Neutrophil (primary cell): ENCODE measurements around the gene MAN1A1.
"Not testable (repeated sequence)": the region's sequence is repeated elsewhere in the genome, so short reads cannot be mapped to it uniquely, and the experiment has no call there.

Experiments
- H3K27ac ChIP-seq: fragments of 200-600 bp; sonication (generic); 2 replicates; pipeline ENCODE4 v1.5.1; 2016; ENCODE audit warnings: mild to moderate bottlenecking, moderate library complexity
- H3K27me3 ChIP-seq: fragments of 200-600 bp; sonication (generic); 2 replicates; pipeline ENCODE4 v1.6.0; 2016; ENCODE audit warnings: mild to moderate bottlenecking
- H3K36me3 ChIP-seq: fragments of 200-600 bp; sonication (generic); 2 replicates; pipeline ENCODE4 v1.5.1; 2017
- H3K4me1 ChIP-seq, 2 experiments: fragments of 200-600 bp in 1 of 2; sonication (generic) in 1 of 2; 1 replicate in 1 of 2; 2 replicates in 1 of 2; pipeline versions ENCODE4 v1.5.1 to v1.6.1; 2013 to 2016; ENCODE audit warnings: low read depth in 1 of 2, low read length in 1 of 2, mild to moderate bottlenecking in 1 of 2, moderate library complexity in 1 of 2; ENCODE audit not compliant: control insufficient read depth in 1 of 2, insufficient read depth in 1 of 2
- H3K4me3 ChIP-seq, 2 experiments: fragments of 200-600 bp in 1 of 2; sonication (generic) in 1 of 2; 1 replicate in 1 of 2; 2 replicates in 1 of 2; pipeline ENCODE4 v1.5.1; 2013 to 2016; ENCODE audit warnings: low read depth in 1 of 2, low read length in 1 of 2, mild to moderate bottlenecking in 1 of 2, moderate library complexity in 1 of 2
- H3K9me3 ChIP-seq: fragments of 200-600 bp; sonication (generic); 2 replicates; pipeline ENCODE4 v1.5.1; 2016
- TF ChIP-seq, protein P1 (sequence below): fragments of 200-600 bp; sonication (generic); IDR thresholded peaks from 2 replicates; pipeline ENCODE4 v1.5.1; 2016; ENCODE audit warnings: antibody characterized with exemption

MAN1A1 gene

DNA sequence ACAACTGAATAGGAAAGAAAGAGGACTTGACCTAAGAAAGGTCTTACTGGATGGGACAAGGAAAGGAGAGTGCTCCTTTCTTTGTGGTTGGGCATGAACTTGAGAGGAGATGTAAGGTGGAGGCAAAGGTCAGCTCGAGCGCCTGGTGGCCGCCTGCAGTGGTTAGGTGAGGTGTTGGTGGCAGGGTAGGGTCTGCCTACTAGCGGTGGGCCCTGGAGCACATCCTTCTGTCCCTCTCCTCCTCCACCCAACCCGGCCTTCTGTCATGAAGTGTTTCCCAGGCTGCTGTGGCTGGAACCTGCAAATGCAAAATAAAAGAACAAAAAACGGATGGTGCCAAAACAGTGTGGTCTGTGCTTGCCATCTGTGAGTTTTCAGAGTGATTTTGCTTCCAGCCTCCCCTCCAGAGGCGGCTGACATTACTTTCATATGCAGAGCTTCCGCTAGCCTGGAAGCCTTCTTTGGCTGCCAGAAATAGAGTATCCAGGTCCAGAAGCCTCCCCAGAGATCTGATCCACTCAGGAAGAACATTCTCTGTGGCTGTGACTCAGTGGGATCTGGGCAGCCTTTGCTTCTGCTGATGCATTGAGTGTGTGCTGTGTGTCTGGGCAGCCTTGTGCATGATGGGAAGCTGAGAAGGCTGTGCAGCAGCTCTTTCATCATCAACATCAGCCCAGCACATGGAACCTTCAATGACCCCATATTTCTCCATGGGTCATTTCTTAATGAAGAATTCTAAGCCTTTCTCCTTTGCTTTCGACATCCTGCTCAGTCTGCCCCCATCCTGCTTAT is 191.3 kb downstream of the MAN1A1 start:
- Histone ChIP-seq H3K9me3 (no peaks in the 10 kb centered on the region), H3K4me1 (peaks cover 8 to 12% of the 10 kb centered on the region in 2 experiments), H3K27me3 (peaks cover 3% of the 10 kb centered on the region), H3K36me3 (no peaks in the 10 kb centered on the region), H3K27ac (no peak overlapping the region), H3K4me3 (no peak overlapping the region)
- TF ChIP-seq, protein P1, sequence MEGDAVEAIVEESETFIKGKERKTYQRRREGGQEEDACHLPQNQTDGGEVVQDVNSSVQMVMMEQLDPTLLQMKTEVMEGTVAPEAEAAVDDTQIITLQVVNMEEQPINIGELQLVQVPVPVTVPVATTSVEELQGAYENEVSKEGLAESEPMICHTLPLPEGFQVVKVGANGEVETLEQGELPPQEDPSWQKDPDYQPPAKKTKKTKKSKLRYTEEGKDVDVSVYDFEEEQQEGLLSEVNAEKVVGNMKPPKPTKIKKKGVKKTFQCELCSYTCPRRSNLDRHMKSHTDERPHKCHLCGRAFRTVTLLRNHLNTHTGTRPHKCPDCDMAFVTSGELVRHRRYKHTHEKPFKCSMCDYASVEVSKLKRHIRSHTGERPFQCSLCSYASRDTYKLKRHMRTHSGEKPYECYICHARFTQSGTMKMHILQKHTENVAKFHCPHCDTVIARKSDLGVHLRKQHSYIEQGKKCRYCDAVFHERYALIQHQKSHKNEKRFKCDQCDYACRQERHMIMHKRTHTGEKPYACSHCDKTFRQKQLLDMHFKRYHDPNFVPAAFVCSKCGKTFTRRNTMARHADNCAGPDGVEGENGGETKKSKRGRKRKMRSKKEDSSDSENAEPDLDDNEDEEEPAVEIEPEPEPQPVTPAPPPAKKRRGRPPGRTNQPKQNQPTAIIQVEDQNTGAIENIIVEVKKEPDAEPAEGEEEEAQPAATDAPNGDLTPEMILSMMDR = no peak

DNA sequence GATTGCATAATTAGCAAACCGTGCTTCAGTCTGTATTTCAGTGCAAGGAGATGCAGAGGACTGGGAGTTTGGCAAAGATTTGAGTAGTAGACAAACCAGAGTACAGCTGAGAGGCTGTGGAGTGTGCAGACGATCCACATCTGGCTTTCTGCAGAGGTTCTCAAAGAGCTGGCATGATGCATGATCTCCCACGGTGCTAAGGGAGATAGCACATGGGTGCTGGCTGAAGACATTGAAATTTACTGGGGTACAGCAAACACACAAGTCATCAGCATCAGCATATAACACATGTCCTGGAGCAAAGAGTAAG is 192.1 kb downstream of the MAN1A1 start:
- H3K36me3 ChIP-seq = no peaks in the 10 kb centered on the region
- H3K4me1 ChIP-seq = peaks cover 8 to 12% of the 10 kb centered on the region in 2 experiments
- H3K4me3 ChIP-seq = no peak overlapping the region
- no peak overlapping the region for H3K27ac ChIP-seq
- H3K9me3 ChIP-seq = no peaks in the 10 kb centered on the region
- peaks cover 3% of the 10 kb centered on the region for H3K27me3 ChIP-seq
- TF ChIP-seq, protein P1 = no peak

DNA sequence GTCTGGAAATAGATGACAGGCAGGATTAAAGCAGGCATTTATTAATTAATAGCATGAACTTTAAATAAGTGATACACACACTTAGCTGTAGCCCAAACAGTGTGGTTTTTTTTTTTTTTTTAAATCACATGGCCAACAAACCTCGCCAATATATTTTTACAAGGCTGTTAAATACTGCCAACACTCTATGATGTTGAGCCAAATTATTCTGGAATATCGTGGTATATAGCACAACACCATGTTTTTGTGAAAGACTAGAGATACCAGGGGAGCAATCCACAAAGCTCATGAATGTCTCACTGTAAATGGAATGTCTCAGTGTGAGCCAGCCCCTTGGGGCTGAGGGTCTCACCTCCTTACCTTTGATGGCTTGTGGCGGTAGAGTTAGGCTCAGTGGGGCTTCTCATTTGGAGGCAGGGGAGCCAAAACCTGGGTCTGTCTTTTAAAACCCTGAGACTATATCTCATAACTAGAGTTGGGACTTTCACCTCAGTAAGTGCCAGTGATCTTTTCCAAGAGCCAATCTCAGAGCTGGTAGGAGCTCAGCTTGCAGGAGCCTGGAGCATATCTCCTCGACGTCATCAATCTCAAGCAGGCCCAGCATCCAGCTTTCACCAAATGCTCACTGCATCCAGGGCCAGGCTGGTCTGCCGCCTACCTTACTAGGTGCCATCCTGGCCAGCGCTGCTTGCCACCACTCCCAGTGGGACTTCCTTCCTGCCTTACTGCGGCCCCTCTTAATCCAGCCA is 192.6 kb downstream of the MAN1A1 start:
- Histone ChIP-seq H3K9me3 (no peaks in the 10 kb centered on the region), H3K4me1 (peaks cover 8 to 12% of the 10 kb centered on the region in 2 experiments), H3K36me3 (no peaks in the 10 kb centered on the region), H3K27me3 (peaks cover 3% of the 10 kb centered on the region), H3K27ac (no peak overlapping the region), H3K4me3 (no peak overlapping the region)
- TF ChIP-seq, protein P1 = no peak

DNA sequence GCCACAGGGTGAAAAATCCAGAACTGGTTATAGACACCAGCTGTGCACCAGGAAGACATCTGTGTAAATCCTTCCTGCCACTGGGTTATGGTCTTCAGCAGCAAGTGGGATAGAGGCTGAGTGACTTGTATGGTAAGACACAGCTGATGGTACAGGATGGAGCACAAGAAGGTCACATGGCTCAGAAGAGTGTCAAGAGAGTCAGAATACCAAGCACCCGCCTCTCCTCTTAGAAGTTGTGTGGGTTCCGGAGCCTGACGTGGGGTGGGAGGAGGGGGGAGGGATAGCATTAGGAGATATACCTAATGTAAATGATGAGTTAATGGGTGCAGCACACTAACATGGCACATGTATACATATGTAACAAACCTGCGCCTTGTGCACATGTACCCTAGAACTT is 193.5 kb downstream of the MAN1A1 start:
- peaks cover 8 to 12% of the 10 kb centered on the region in 2 experiments for H3K4me1 ChIP-seq
- H3K27ac ChIP-seq, H3K4me3 ChIP-seq, H3K9me3 ChIP-seq, H3K36me3 ChIP-seq, H3K27me3 ChIP-seq: not testable (repeated sequence)

DNA sequence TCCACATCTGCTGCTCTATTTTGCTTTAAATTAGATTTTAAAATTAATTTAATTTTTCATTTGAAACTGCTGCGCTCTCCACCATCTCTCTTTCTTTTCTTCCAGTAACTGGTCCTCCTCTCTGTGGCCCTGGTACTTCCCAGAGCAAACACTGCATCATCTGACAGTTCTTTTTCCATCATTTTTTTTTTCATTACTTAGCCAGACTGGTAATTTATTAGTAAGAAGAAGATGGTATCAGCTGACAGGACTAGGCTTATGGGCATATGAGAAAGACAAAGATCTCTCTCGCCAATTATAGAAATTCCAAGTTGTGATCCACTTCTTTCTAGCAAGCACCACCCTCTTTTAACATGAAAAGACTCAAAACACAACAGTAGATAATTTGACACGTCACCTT is 197.4 kb downstream of the MAN1A1 start:
- TF ChIP-seq, protein P1 = no peak
- Histone ChIP-seq H3K27ac (no peak overlapping the region), H3K4me1 (no peaks in the 10 kb centered on the region), H3K4me3 (no peak overlapping the region), H3K27me3 (no peaks in the 10 kb centered on the region), H3K36me3 (no peaks in the 10 kb centered on the region), H3K9me3 (no peaks in the 10 kb centered on the region)
